Rectal smooth muscle tissue (tissue), 1 donor: ENCODE data around the gene UTP18.
"Not testable (repeated sequence)": the region's sequence is repeated elsewhere in the genome, so short reads cannot be mapped to it uniquely, and the experiment has no call there.

ENCODE experiments used
- H3K27ac ChIP-seq: one replicate; pipeline ENCODE4 v1.7.0; 2013; ENCODE audit warnings: low read depth, low read length, inconsistent platforms
- H3K27me3 ChIP-seq: one replicate; pipeline ENCODE4 v1.7.0; 2013; ENCODE audit warnings: low read length; ENCODE audit not compliant: control insufficient read depth, insufficient read depth
- H3K36me3 ChIP-seq: one replicate; pipeline ENCODE4 v1.7.0; 2013; ENCODE audit warnings: low read length; ENCODE audit not compliant: control insufficient read depth, insufficient read depth
- H3K4me1 ChIP-seq: one replicate; pipeline ENCODE4 v1.7.0; 2013; ENCODE audit warnings: low read length; ENCODE audit not compliant: control insufficient read depth, insufficient read depth
- H3K4me3 ChIP-seq: one replicate; pipeline ENCODE4 v1.7.0; 2013; ENCODE audit warnings: low read length
- H3K9ac ChIP-seq: one replicate; pipeline ENCODE4 v1.7.0; 2013; ENCODE audit warnings: low read length

Gene UTP18

GRCh38 chr17:51260237-51261023 lies at the start of gene UTP18:
TSS of gene UTP18 (plus strand) at chr17:51260546. CDS start at chr17:51260585, 39 bp downstream.
- H3K9ac ChIP-seq = peak within 1 kb of the TSS; percentile 91

DNA sequence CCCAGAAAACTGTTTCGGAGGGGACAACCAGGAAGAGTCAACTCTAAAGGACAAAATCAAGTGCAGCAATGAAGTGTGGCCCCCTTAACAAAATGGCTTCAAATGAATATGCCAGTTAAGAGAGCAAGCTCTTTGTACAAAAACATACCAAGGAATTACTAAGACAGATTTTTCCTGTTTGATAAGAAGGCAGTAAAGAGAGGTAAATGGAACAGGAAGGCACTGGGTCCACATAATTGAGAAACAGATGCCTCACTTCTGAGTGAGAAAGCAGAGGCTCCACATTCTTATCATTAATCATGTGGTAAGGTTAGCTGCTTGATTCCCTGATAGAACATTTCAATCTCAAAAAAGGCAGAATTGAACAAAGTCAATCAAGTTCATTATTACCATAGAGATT lies 45.4 kb upstream of the UTP18 start:
- H3K9ac ChIP-seq = no peak overlapping the region
- H3K36me3 ChIP-seq = peaks cover 14% of the 10 kb centered on the region
- no peaks in the 10 kb centered on the region for H3K27me3 ChIP-seq
- H3K4me1 ChIP-seq = no peaks in the 10 kb centered on the region
- no peak overlapping the region for H3K4me3 ChIP-seq
- H3K27ac ChIP-seq = no peak overlapping the region

More at GRCh38 chr17:51260237-51261023, at the start of gene UTP18:
- peak within 1 kb of the TSS; percentile 99 for H3K27ac ChIP-seq
- H3K4me1 ChIP-seq = peaks cover 9% of the 10 kb centered on the region
- peak within 1 kb of the TSS; percentile 96 for H3K4me3 ChIP-seq
- no peaks in the 10 kb centered on the region for H3K36me3 ChIP-seq
- no peaks in the 10 kb centered on the region for H3K27me3 ChIP-seq

- Histone ChIP-seq H3K27me3 (no peaks in the 10 kb centered on the region), H3K36me3 (peaks cover 17% of the 10 kb centered on the region), H3K4me1 (no peaks in the 10 kb centered on the region), H3K27ac (no peak overlapping the region), H3K4me3 (no peak overlapping the region), H3K9ac (no peak overlapping the region)
These were observed 42.4 kb upstream of the UTP18 start for GRCh38 chr17:51217946-51218345.

GRCh38 chr17:51221322-51221721 lies 39.0 kb upstream of the UTP18 start:
- Histone ChIP-seq H3K27me3 (no peaks in the 10 kb centered on the region), H3K9ac (no peak overlapping the region), H3K27ac (no peak overlapping the region), H3K4me3 (no peak overlapping the region), H3K4me1 (no peaks in the 10 kb centered on the region), H3K36me3 (peaks cover 17% of the 10 kb centered on the region)

DNA sequence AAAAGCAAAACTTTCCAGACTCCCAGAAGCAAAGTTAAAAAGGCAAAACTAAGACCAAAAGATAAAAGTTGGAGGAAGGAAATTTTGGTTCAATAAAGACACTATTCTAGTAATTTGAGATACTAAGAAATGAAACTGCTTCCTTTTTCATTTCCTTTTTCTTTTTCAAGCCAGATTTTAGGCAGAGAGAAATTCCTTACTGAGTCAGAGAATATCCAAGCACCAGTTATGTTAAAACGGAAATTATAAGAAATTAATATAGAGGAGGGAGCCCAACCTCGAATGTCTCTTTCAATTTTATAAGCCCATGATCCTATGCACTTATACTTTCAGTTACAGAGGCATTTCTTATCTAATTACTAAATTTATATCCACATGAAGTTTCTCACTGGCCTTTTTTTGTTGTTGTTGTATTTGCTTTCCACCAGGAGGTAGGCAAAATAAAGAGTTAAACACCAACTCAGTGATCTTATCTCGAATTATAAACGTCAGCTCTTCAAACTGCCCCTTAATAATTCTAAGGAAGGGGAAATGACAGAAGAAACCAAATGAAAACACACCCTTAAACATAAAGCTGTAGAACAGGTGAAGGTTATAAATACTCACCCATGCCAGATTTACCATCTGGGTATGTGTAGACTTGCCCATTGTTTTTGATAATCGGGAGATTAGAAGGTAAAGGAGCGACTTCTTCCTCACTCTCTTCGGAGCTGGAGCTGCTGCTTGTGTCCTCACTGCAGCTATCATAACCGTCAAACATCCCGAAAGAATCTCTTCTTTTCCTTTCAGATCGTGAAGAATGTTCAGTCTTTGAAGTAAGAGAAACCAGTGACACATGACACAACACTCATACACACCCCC lies 35.7 kb upstream of the UTP18 start:
- Histone ChIP-seq H3K9ac (no peak overlapping the region), H3K36me3 (peaks cover 3% of the 10 kb centered on the region), H3K4me3 (no peak overlapping the region), H3K4me1 (no peaks in the 10 kb centered on the region), H3K27me3 (no peaks in the 10 kb centered on the region), H3K27ac (no peak overlapping the region)

- not testable (repeated sequence) for H3K27me3 ChIP-seq, H3K4me1 ChIP-seq, H3K4me3 ChIP-seq, H3K36me3 ChIP-seq, H3K9ac ChIP-seq, H3K27ac ChIP-seq
These were observed 34.8 kb upstream of the UTP18 start for GRCh38 chr17:51225523-51225922.

DNA sequence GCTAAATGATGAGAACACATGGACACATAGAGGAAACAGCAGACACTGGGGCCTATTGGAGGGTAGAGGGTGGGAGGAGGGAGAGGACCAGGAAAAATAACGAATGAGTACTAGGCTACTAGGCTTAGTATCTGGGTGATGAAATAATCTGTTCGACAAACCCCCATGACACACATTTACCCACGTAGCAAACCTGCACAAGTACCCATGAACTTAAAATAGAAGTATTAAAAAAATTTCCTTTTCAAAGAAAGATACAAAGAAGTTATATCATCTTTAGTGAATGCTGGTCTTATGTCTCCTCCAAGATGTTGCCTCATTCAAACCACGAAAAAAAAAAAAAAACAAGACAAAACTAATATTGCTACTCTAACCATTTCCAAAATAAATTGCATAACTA lies 32.2 kb upstream of the UTP18 start:
- Histone ChIP-seq H3K9ac (no peak overlapping the region), H3K27me3 (no peaks in the 10 kb centered on the region), H3K36me3 (no peaks in the 10 kb centered on the region), H3K4me1 (no peaks in the 10 kb centered on the region), H3K27ac (no peak overlapping the region), H3K4me3 (no peak overlapping the region)

DNA sequence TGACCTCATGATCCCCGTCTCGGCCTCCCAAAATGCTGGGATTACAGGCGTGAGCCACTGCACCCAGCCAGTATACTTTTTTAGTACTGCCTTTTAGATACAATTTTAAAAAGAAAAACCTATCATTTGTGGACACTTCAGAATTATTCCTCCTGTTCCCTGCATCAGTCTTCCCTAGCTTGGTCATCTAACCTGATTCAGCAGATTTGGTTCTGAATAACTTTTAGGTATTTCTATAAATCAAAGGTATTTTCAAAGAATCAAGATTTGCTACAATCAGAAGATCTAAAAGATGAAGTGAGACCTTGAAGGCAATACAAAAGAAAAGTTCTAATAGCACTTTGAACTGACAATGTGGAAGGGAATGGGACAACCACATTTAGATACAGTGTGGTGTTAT lies 30.5 kb upstream of the UTP18 start:
- Histone ChIP-seq H3K9ac (no peak overlapping the region), H3K4me1 (no peaks in the 10 kb centered on the region), H3K27me3 (no peaks in the 10 kb centered on the region), H3K27ac (no peak overlapping the region), H3K4me3 (no peak overlapping the region), H3K36me3 (no peaks in the 10 kb centered on the region)

DNA sequence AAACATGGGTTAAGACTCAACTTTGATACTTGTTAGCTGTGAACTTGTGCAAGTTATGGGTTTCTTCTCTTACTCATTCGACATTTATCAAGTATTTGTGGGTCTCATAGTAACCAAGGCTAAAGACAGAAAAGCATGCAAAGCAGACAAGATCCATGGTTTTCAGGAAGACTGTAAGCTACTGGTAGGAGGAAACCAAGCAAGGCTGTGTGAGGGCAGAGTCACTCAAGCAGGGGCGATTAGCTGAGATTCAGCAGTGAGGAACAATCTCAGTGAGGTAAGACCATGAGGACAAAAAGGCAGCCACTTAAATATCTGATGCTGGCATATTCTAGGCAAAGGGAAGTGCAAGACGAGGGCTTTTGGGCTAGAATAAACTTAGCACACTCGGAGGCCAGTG lies 30.0 kb upstream of the UTP18 start:
- Histone ChIP-seq H3K9ac (no peak overlapping the region), H3K4me3 (no peak overlapping the region), H3K27me3 (no peaks in the 10 kb centered on the region), H3K4me1 (no peaks in the 10 kb centered on the region), H3K36me3 (no peaks in the 10 kb centered on the region), H3K27ac (no peak overlapping the region)

DNA sequence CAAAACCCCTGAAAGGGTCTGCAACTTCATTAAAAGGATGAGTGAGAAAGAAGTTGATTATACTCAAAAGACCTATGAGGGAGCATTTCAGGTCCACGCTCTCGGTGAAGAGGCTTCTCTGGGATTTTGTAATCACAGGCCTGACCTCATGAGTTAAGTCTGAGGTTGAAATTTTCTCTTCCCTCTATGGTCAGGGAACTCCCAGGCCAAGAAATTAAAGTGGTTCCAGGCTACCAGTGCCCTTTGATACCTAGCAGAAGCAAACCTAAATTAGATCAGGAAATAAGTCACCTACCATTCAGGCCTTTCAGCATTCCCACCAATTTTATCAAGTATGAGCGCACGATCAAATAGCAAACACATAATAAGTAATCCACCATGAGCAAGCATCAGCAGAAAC lies 28.3 kb upstream of the UTP18 start:
- Histone ChIP-seq H3K27ac (no peak overlapping the region), H3K4me1 (no peaks in the 10 kb centered on the region), H3K27me3 (no peaks in the 10 kb centered on the region), H3K4me3 (no peak overlapping the region), H3K36me3 (no peaks in the 10 kb centered on the region), H3K9ac (no peak overlapping the region)

DNA sequence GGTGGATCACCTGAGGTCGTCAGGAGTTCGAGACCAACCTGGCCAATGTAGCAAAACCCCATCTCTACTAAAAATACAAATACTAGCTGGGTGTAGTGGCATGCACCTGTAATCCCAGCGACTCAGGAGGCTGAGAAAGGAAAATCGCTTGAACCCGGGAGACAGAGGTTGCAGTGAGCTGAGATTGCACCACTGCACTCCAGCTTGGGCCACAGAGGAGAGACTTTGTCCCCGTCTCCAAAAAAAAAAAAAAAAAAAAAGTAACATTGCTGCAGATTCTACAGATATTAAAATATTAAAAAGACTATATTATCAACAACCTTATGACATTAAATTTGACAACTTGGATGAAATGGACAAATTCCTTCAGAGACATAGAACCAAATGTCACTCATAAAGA lies 26.2 kb upstream of the UTP18 start:
- Histone ChIP-seq H3K4me3 (no peak overlapping the region), H3K27ac (no peak overlapping the region), H3K27me3 (no peaks in the 10 kb centered on the region), H3K9ac (no peak overlapping the region), H3K36me3 (no peaks in the 10 kb centered on the region), H3K4me1 (no peaks in the 10 kb centered on the region)

DNA sequence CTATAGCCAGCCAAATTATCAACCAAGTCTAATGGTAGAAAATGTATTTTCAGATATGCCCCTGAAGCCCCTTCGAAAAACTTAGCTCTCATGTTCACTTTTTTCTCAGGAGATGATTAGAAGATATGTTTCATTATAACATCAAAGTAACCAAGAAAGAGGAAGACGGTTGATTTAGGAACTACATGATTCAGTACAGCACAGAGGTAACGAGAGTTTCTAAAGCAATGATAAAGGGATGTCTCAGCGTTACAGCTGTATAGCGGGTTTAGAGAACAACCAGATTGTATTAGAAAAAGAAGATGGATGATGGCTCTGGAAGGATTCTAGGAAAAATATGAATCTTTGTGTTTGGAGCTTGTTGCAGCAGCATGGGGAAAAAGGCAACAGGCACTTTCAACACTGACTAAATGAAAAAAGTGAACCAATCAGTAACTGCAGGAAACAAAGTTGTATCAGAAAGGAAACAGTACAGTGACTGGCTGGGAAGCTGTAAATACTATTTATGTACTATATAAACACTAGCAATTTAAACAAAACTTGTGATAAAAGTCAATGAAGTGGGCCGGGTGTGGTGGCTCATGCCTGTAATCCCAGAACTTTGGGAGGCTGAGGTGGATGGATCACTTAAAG lies 22.0 kb upstream of the UTP18 start:
- H3K9ac ChIP-seq = no peak overlapping the region
- no peak overlapping the region for H3K4me3 ChIP-seq
- no peak overlapping the region for H3K27ac ChIP-seq
- H3K4me1 ChIP-seq = no peaks in the 10 kb centered on the region
- H3K36me3 ChIP-seq = no peaks in the 10 kb centered on the region
- no peaks in the 10 kb centered on the region for H3K27me3 ChIP-seq
